Natural killer cell (primary cell): ENCODE data around the gene TRIM31. TPM values are rescaled to one million over a fixed set of nuclear protein-coding genes. Genes with fewer than 3 reads are reported as not detected.

Experiments used
- ATAC-seq, 3 donors: fragments of 150-1000 bp in 2 of 3; fragments of 200-7000 bp in 1 of 3; cut with Tn5 transposase; 1 replicate in 1 of 3; 2 replicates in 2 of 3; pipeline ENCODE4 v1.10.0; 2021; ENCODE audit warnings: mild to moderate bottlenecking in 2 of 3, moderate library complexity in 2 of 3
- DNase-seq, 2 donors: peaks; one replicate each; pipeline versions ENCODE4 v3.0.0 to v3.0.0-alpha.2; 2013 to 2021; ENCODE audit warnings: mixed read lengths in 1 of 2
- H3K27ac ChIP-seq: one replicate; pipeline ENCODE4 v1.5.1; 2013; ENCODE audit warnings: mild to moderate bottlenecking, low read length
- H3K27me3 ChIP-seq: one replicate; pipeline ENCODE4 v1.6.1; 2013; ENCODE audit warnings: low read length; ENCODE audit not compliant: control insufficient read depth, insufficient read depth
- H3K36me3 ChIP-seq: one replicate; pipeline ENCODE4 v1.6.1; 2013; ENCODE audit warnings: low read length; ENCODE audit not compliant: control insufficient read depth, insufficient read depth
- H3K4me1 ChIP-seq: one replicate; pipeline ENCODE4 v1.6.1; 2013; ENCODE audit warnings: low read length; ENCODE audit not compliant: control insufficient read depth, insufficient read depth
- H3K4me3 ChIP-seq: one replicate; pipeline ENCODE4 v1.5.1; 2013; ENCODE audit warnings: low read length
- H3K9me3 ChIP-seq: one replicate; pipeline ENCODE4 v1.6.1; 2013; ENCODE audit warnings: low read length; ENCODE audit not compliant: control insufficient read depth, insufficient read depth
- H3K27ac Mint-ChIP-seq, 2 donors: one replicate each; pipeline ENCODE4 v1.8.0; 2022; ENCODE audit warnings: mild to moderate bottlenecking in 2 of 2, mixed read lengths in 2 of 2, moderate library complexity in 1 of 2
- H3K27me3 Mint-ChIP-seq, 2 donors: one replicate each; pipeline ENCODE4 v1.8.0; 2022; ENCODE audit warnings: low read depth in 2 of 2, mixed read lengths in 2 of 2
- H3K36me3 Mint-ChIP-seq: one replicate; pipeline ENCODE4 v1.8.0; 2022; ENCODE audit warnings: mixed read lengths
- H3K4me1 Mint-ChIP-seq, 2 donors: one replicate each; pipeline ENCODE4 v1.8.0; 2022; ENCODE audit warnings: mixed read lengths in 2 of 2
- H3K4me3 Mint-ChIP-seq: one replicate; pipeline ENCODE4 v1.8.0; 2022; ENCODE audit warnings: mild to moderate bottlenecking, moderate library complexity, mixed read lengths
- H3K9me3 Mint-ChIP-seq, 2 donors: one replicate each; pipeline ENCODE4 v1.8.0; 2022; ENCODE audit warnings: mixed read lengths in 2 of 2
- WGBS: methylation state at CpG from one replicate; pipeline ENCODE4 v1.1.7; 2013; ENCODE audit warnings: missing lambda C conversion rate; ENCODE audit not compliant: insufficient coverage; 5-methylcytosine and 5-hydroxymethylcytosine counted together
- intact Hi-C: fragments of 100-400 bp; cut with micrococcal nuclease; formaldehyde crosslinking; loops from one replicate; pipeline ENCODE4 v1.14.2; 2022
- total RNA-seq, 4 donors: library from RNA; stranded (reverse); fragments of 120-200 nt in 1 of 4; gene quantifications; one replicate each; pipeline versions ENCODE4 v1.2.3 to v1.2.4, GENCODE V29; 2013 to 2022
- TF ChIP-seq, protein P1 (sequence below): fragments of 200-600 bp; IDR thresholded peaks from one replicate; pipeline ENCODE4 v1.8.0; 2022; ENCODE audit warnings: antibody characterized with exemption

TRIM31 gene
- total RNA-seq, 3 donors from 2014 or later (not counting 1 experiment from before 2014, with no cell fraction given), result not detected

GRCh38 chr6:30067460-30068139 is 45.3 kb downstream of the TRIM31 start:
- Histone ChIP-seq H3K36me3 (peaks cover 43% of the 10 kb centered on the region), H3K4me3 (peak overlapping the region; percentile 87), H3K4me1 (peaks cover 27% of the 10 kb centered on the region), H3K9me3 (no peaks in the 10 kb centered on the region), H3K27ac (peak overlapping the region; percentile 99), H3K27me3 (peaks cover 6% of the 10 kb centered on the region)
- TF ChIP-seq, protein P1, sequence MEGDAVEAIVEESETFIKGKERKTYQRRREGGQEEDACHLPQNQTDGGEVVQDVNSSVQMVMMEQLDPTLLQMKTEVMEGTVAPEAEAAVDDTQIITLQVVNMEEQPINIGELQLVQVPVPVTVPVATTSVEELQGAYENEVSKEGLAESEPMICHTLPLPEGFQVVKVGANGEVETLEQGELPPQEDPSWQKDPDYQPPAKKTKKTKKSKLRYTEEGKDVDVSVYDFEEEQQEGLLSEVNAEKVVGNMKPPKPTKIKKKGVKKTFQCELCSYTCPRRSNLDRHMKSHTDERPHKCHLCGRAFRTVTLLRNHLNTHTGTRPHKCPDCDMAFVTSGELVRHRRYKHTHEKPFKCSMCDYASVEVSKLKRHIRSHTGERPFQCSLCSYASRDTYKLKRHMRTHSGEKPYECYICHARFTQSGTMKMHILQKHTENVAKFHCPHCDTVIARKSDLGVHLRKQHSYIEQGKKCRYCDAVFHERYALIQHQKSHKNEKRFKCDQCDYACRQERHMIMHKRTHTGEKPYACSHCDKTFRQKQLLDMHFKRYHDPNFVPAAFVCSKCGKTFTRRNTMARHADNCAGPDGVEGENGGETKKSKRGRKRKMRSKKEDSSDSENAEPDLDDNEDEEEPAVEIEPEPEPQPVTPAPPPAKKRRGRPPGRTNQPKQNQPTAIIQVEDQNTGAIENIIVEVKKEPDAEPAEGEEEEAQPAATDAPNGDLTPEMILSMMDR, result no peak
- ATAC-seq, result no peak
- 11% methylated on average over 8 of the region's 8 CpGs for WGBS
- Mint-ChIP-seq H3K36me3 (peaks cover 21% of the 10 kb centered on the region), H3K4me1 (peaks cover 48 to 66% of the 10 kb centered on the region in 2 donors), H3K27me3 (peaks cover 11 to 17% of the 10 kb centered on the region in 2 donors), H3K9me3 (no peaks in the 10 kb centered on the region), H3K27ac (peak overlapping the region; percentile 98 to 100), H3K4me3 (peak overlapping the region; percentile 98)
- DNase-seq, result no peak
- intact Hi-C loops, result loop anchor here (2.0 to 5.0 kb wide), 3 partner anchors 145 to 259 kb away; partner anchors contain the start of genes TRIM26 and TRIM39

DNA sequence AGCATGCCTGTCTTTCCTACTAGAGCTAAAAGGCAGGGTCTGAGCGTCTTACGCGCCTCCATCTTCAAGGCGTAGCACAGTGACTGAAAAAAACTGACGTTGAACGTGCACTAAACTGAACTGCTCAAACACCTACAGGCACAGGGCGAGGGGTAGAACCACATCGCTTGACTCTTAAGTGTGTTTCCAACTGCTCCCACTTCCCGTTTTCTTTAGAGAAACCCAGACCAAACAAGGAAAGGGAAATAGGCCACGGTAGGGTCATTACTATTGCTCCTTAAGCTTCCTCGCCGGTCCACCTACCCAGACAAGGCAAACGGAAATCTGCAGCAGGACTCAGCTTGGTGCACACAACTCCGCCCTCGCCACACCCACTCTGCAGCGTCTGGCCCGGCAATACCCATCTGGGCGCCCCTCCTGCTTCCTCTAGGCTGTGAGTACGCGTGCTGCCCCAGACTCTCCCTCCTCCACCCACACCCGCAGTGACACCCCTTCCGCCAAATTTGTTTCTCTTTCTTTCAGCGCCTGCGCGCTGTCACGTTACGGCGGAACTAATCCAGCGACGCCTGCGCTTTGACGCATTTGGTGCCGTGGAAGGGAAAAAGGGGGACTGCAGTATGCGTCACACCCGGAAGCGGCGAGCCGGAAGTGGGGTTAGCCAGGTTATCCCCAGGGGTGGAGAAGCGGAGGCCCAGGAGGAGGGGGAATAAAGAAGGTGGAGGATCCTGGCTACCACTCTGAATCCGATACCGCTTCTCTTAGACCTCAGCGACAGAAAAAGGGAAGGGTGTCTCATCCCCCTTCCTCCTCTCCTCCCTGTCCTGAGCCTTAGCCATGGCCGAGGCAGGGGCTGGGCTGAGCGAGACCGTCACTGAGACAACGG is 46.1 kb downstream of the TRIM31 start, which contains the start of gene PPP1R11:
Gene PPP1R11, plus strand, starts transcription at position 622 of the 883 bp plus-strand sequence. Its CDS starts 213 bp downstream, at position 835.
- Histone ChIP-seq H3K4me1 (peaks cover 34% of the 10 kb centered on the region), H3K9me3 (no peaks in the 10 kb centered on the region), H3K4me3 (peak within 1 kb of the TSS; percentile 87), H3K36me3 (peaks cover 43% of the 10 kb centered on the region), H3K27me3 (peaks cover 3% of the 10 kb centered on the region), H3K27ac (peak within 1 kb of the TSS; percentile 99)
- Mint-ChIP-seq H3K27ac (peak within 1 kb of the TSS; percentile 98 to 100), H3K4me3 (peak within 1 kb of the TSS; percentile 98), H3K27me3 (peaks cover 6 to 12% of the 10 kb centered on the region in 2 donors), H3K4me1 (peaks cover 49 to 64% of the 10 kb centered on the region in 2 donors), H3K36me3 (peaks cover 21% of the 10 kb centered on the region), H3K9me3 (no peaks in the 10 kb centered on the region)
- DNase-seq (peak; percentile 97 to 99), ATAC-seq (peak; percentile 94 to 100 (median 95))
- under 1% methylated on average over 46 of the region's 46 CpGs for WGBS
- TF ChIP-seq, protein P1, result no peak
- intact Hi-C loops, result loop anchor here (2.0 to 5.0 kb wide), 3 partner anchors 145 to 260 kb away; partner anchors contain the start of genes TRIM26 and TRIM39

DNA sequence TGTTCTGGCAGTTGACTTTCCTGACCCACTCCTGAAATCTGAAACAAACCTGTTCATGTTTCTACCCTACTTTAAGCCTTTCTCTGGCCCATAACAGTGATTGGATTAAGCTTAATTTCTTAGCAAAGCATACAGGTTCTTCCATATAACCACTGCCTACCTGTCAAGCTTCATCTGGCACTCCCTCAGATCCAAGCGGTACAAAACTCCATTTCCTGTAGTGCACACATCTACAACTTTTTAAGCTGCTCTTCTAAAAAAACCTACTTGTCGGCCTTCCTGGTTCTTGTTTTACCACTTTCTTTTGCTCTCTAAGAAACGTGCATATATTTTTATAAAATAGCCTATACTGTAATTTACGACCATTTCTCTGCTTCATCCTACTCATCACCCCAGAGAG is 46.8 kb downstream of the TRIM31 start:
- Histone ChIP-seq H3K27ac (peak overlapping the region; percentile 99), H3K36me3 (peaks cover 43% of the 10 kb centered on the region), H3K9me3 (no peaks in the 10 kb centered on the region), H3K4me1 (peaks cover 32% of the 10 kb centered on the region), H3K27me3 (no peaks in the 10 kb centered on the region), H3K4me3 (peak overlapping the region; percentile 46)
- intact Hi-C loops, result loop anchor here (2.0 to 5.0 kb wide), 3 partner anchors 146 to 261 kb away; partner anchors contain the start of genes TRIM26 and TRIM39
- no peak for ATAC-seq
- Mint-ChIP-seq H3K4me3 (peak overlapping the region; percentile 98), H3K27ac (peak overlapping the region; percentile 98 to 100), H3K4me1 (peaks cover 51 to 64% of the 10 kb centered on the region in 2 donors), H3K27me3 (peaks cover 3 to 8% of the 10 kb centered on the region in 2 donors), H3K36me3 (peaks cover 21% of the 10 kb centered on the region), H3K9me3 (no peaks in the 10 kb centered on the region)
- DNase-seq, result peak in 1 of 2 donors; percentile 58
- 9% methylated on average over 4 of the region's 4 CpGs for WGBS
- TF ChIP-seq, protein P1, result no peak
